Measurements from ENCODE around the gene GEMIN7. TPM values are rescaled to one million over a fixed set of nuclear protein-coding genes. Genes with fewer than 3 reads are reported as not detected.
A peak's percentile ranks its signal among the peaks of the same experiment; 100 is the strongest.

GEMIN7 gene
- total and polyA plus RNA-seq, 10 donors, result 19.6 to 51.1 (median 27.4) TPM

DNA sequence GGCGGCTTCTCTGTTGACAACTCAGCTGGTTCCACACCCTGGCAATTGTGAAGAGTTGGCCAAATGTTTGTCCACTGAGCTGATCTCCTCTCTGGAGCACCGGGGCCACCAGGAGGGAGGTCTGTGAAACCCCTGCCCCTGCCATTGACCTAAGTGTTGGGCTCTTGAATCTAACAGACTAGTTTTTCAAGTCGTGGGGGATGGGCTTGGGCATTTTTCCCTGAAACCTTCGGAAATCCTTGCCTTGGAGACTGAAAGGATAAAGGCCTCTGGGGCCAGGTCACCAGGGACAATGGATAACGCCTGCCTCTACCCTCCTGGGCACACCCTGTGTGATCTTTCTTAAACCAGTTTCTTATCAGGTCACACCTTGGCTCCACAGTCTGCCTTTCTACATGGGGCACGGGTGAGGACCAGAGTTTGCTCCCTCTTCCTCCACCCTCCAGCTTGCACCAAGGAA is 881 bp downstream of the GEMIN7 start:
- Histone ChIP-seq H3K4me1 (peaks cover 25 to 77% (median 58%) of the 10 kb centered on the region in 6 donors), H3K36me3 (peaks cover 0 to 32% (median 11%) of the 10 kb centered on the region in 6 donors), H3K27ac (peak overlapping the region; percentile 52 to 90 (median 86)), H3K27me3 (replicated peaks in 1 of 7) (no peaks in the 10 kb centered on the region), H3K9me3 (no peaks in the 10 kb centered on the region), H3K4me3 (peak overlapping the region; percentile 79 to 99 (median 84))
- 12 to 18% (median 13%) methylated on average over 6 of the region's 6 CpGs for WGBS, 5 donors
- TF ChIP-seq, protein P1, sequence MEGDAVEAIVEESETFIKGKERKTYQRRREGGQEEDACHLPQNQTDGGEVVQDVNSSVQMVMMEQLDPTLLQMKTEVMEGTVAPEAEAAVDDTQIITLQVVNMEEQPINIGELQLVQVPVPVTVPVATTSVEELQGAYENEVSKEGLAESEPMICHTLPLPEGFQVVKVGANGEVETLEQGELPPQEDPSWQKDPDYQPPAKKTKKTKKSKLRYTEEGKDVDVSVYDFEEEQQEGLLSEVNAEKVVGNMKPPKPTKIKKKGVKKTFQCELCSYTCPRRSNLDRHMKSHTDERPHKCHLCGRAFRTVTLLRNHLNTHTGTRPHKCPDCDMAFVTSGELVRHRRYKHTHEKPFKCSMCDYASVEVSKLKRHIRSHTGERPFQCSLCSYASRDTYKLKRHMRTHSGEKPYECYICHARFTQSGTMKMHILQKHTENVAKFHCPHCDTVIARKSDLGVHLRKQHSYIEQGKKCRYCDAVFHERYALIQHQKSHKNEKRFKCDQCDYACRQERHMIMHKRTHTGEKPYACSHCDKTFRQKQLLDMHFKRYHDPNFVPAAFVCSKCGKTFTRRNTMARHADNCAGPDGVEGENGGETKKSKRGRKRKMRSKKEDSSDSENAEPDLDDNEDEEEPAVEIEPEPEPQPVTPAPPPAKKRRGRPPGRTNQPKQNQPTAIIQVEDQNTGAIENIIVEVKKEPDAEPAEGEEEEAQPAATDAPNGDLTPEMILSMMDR (IDR thresholded peaks at IDR 0.05 in 8 of 11, conservative IDR thresholded peaks at IDR 0.05 in 3 of 11), result no peak
- no peak for TF ChIP-seq POLR2A (IDR thresholded peaks at IDR 0.05)
- no peak for TF ChIP-seq POLR2AphosphoS5 (IDR thresholded peaks at IDR 0.05)
- no peak for DNase-seq
- intact Hi-C loops (cut with DNase I; ENCODE audit: low total_unique reads), result no loop called here

GRCh38 chr19:45082170-45082569 is 3.1 kb downstream of the GEMIN7 start:
- DNase-seq, result no peak
- Histone ChIP-seq H3K9me3 (no peaks in the 10 kb centered on the region), H3K4me1 (peaks cover 17 to 66% (median 40%) of the 10 kb centered on the region in 6 donors), H3K27ac (no peak overlapping the region), H3K36me3 (peaks cover 0 to 51% (median 11%) of the 10 kb centered on the region in 6 donors), H3K27me3 (replicated peaks in 1 of 7) (no peaks in the 10 kb centered on the region), H3K4me3 (no peak overlapping the region)
- TF ChIP-seq, protein P1 (IDR thresholded peaks at IDR 0.05 in 8 of 11, conservative IDR thresholded peaks at IDR 0.05 in 3 of 11), result no peak
- TF ChIP-seq POLR2AphosphoS5 (IDR thresholded peaks at IDR 0.05) (no peak), POLR2A (IDR thresholded peaks at IDR 0.05) (no peak)
- WGBS, 5 donors, result 91 to 97% (median 94%) methylated on average over 5 of the region's 5 CpGs
- intact Hi-C loops (cut with DNase I; ENCODE audit: low total_unique reads), result no loop called here

GRCh38 chr19:45086480-45086879 is 7.4 kb downstream of the GEMIN7 start:
- intact Hi-C loops (cut with DNase I; ENCODE audit: low total_unique reads), result no loop called here
- peaks cover 0 to 84% (median 20%) of the 10 kb centered on the region in 6 donors for H3K36me3 ChIP-seq
- TF ChIP-seq, protein P1 (IDR thresholded peaks at IDR 0.05 in 8 of 11, conservative IDR thresholded peaks at IDR 0.05 in 3 of 11), result no peak
- TF ChIP-seq POLR2A (IDR thresholded peaks at IDR 0.05) (no peak), POLR2AphosphoS5 (IDR thresholded peaks at IDR 0.05) (no peak)
- 94 to 97% (median 95%) methylated on average over 4 of the region's 4 CpGs for WGBS, 5 donors
- no peak overlapping the region for H3K27ac ChIP-seq
- H3K4me3 ChIP-seq, result no peak overlapping the region
- peaks cover 7 to 68% (median 28%) of the 10 kb centered on the region in 6 donors for H3K4me1 ChIP-seq
- no peaks in the 10 kb centered on the region for H3K9me3 ChIP-seq
- no peaks in the 10 kb centered on the region for H3K27me3 ChIP-seq (replicated peaks in 1 of 7)
- DNase-seq, result no peak

DNA sequence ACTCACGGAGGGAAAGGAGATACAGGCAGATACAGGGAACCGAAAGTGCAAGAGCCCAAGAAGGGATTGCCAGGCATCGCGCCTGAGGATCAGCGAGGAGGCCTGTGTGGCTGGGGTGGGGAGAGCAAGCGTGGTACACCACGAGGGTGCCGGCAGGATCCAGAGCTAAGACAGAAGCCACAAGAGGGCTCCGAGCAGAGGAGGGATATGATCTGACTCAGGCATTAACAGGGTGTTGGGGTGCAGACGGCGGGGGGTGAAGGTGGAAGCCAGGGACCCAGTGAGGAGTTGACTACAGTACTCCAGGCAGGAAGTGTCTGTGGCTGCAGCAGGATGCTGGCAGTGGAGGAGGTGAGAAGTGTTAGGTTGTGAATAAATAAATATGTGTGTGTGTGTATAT is 8.5 kb downstream of the GEMIN7 start:
- no peaks in the 10 kb centered on the region for H3K27me3 ChIP-seq (replicated peaks in 1 of 7)
- H3K36me3 ChIP-seq, result peaks cover 0 to 74% (median 10%) of the 10 kb centered on the region in 6 donors
- TF ChIP-seq POLR2A (IDR thresholded peaks at IDR 0.05) (no peak), POLR2AphosphoS5 (IDR thresholded peaks at IDR 0.05) (peak; percentile 33 to 53 (median 46))
- DNase-seq, result peak; percentile 81
- peak overlapping the region in 6 of 8 donors; percentile 9 to 73 (median 46) for H3K27ac ChIP-seq
- no peak overlapping the region for H3K4me3 ChIP-seq
- H3K9me3 ChIP-seq, result no peaks in the 10 kb centered on the region
- intact Hi-C loops (cut with DNase I; ENCODE audit: low total_unique reads), result no loop called here
- peaks cover 7 to 68% (median 28%) of the 10 kb centered on the region in 6 donors for H3K4me1 ChIP-seq
- 26 to 58% (median 33%) methylated on average over 11 of the region's 11 CpGs for WGBS, 5 donors

All from spleen (tissue), 11 donors.